Measurements from ENCODE around the gene TAAR1.

DNA sequence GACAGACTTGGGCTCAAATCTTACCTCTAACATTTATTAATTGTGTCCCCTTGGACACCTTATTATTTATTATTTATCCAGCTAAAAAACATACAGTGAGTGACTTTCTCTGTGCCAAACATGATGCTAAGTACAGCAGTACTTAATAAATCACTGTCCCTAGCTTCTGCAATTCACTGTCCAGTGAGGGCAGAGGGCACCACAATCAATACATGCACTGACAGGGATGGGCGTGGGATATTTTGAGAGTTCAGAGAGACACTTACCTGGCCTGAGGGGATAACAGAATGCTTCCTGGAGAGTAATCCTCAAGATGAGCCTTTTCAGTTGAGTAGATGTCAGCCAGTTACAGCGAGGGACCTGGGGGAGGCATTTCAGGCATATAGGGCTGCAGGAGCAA lies 25.6 kb downstream of the TAAR1 start:
- TF ChIP-seq, protein P1, sequence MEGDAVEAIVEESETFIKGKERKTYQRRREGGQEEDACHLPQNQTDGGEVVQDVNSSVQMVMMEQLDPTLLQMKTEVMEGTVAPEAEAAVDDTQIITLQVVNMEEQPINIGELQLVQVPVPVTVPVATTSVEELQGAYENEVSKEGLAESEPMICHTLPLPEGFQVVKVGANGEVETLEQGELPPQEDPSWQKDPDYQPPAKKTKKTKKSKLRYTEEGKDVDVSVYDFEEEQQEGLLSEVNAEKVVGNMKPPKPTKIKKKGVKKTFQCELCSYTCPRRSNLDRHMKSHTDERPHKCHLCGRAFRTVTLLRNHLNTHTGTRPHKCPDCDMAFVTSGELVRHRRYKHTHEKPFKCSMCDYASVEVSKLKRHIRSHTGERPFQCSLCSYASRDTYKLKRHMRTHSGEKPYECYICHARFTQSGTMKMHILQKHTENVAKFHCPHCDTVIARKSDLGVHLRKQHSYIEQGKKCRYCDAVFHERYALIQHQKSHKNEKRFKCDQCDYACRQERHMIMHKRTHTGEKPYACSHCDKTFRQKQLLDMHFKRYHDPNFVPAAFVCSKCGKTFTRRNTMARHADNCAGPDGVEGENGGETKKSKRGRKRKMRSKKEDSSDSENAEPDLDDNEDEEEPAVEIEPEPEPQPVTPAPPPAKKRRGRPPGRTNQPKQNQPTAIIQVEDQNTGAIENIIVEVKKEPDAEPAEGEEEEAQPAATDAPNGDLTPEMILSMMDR (IDR thresholded peaks at IDR 0.05) = no peak
- TF ChIP-seq POLR2A (IDR thresholded peaks at IDR 0.05) (no peak), EP300 (IDR thresholded peaks at IDR 0.05) (no peak)

Data from sigmoid colon (tissue), 4 donors.